PFSK-1 (cell line): ENCODE data around the gene TRIL.

Experiments used
- FOXP2 ChIP-seq: optimal IDR thresholded peaks from 2 replicates; pipeline ENCODE3; 2011; ENCODE audit warnings: borderline replicate concordance, control low read depth, inconsistent platforms; ENCODE audit not compliant: insufficient read depth; ENCODE audit errors: extremely low read length, extremely low read depth
- POLR2AphosphoS5 ChIP-seq: IDR thresholded peaks from 2 replicates; pipeline ENCODE4 v1.6.1; 2012; ENCODE audit warnings: low read depth, mild to moderate bottlenecking, control low read depth, low read length, moderate library complexity
- REST ChIP-seq, 2 experiments: IDR thresholded peaks; 2 replicates each; pipeline versions ENCODE4 v1.6.1 to v1.8.0; 2011 to 2012; ENCODE audit warnings: low read depth in 2 of 2, low read length in 2 of 2, control low read depth in 1 of 2, inconsistent platforms in 1 of 2, mild to moderate bottlenecking in 1 of 2, moderate library complexity in 1 of 2; ENCODE audit not compliant: insufficient read depth in 1 of 2
- SIN3A ChIP-seq: IDR thresholded peaks from 2 replicates; pipeline ENCODE4 v1.6.1; 2012; ENCODE audit warnings: mild to moderate bottlenecking, low read length, moderate library complexity, borderline replicate concordance; ENCODE audit not compliant: insufficient read depth
- TAF1 ChIP-seq: IDR thresholded peaks from 2 replicates; pipeline ENCODE4 v1.6.1; 2012; ENCODE audit warnings: low read length, control low read depth, borderline replicate concordance; ENCODE audit not compliant: insufficient read depth

TRIL gene

GRCh38 chr7:28939844-28940544, 18.1 kb downstream of the TRIL start:
- no peak for TF ChIP-seq REST (IDR thresholded peaks at IDR 0.05; ENCODE audit: insufficient read depth in 1 of 2, low read depth in 2 of 2, low read length in 2 of 2)
- no peak for TF ChIP-seq FOXP2
- no peak for TF ChIP-seq SIN3A
- no peak for TF ChIP-seq TAF1
- no peak for TF ChIP-seq POLR2AphosphoS5

DNA sequence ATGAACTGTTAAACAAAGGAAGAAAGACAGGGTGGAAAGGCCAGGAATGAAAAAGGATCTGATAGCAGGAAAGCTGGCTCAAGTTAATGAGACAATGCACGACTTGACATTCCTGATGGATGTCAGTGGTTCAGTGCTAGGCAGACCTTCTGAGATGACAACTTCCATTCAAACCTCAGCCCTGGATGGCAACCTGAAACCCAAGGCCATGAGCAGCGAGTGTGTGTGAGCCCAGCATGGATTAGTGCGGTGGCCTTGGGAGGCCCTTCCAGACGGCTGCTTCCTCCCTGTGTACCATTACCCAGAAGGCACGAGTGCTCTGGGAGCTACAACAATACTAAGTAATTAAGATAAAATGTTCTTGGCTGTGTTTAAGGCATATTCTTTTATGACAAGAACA, 18.8 kb downstream of the TRIL start:
- no peak for TF ChIP-seq TAF1
- peak; percentile 88 for TF ChIP-seq FOXP2

GRCh38 chr7:28937619-28938018, 20.5 kb downstream of the TRIL start:
- TF ChIP-seq SIN3A (no peak), FOXP2 (no peak), REST (IDR thresholded peaks at IDR 0.05; ENCODE audit: insufficient read depth in 1 of 2, low read depth in 2 of 2, low read length in 2 of 2) (no peak), POLR2AphosphoS5 (no peak), TAF1 (no peak)

DNA sequence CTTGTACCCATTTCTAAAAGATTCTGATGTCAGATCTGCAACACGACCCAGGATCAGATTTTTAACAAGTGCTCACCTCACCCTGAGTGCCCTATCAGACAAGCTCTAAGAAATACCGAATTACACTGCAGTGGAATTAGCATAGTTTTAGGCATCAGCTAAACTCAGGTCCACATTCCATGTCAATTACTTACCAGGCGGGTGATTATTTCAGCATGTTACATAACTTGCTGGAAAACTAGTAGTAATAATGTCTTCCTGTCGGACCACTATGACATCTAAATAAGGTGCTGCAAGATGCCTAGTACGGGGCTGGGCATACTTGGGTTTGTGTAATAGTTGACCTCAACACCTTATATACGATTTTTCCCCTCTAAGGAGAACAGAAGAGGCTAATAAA, 21.0 kb downstream of the TRIL start:
- TF ChIP-seq POLR2AphosphoS5 (no peak), SIN3A (no peak), TAF1 (no peak), FOXP2 (no peak), REST (IDR thresholded peaks at IDR 0.05; ENCODE audit: insufficient read depth in 1 of 2, low read depth in 2 of 2, low read length in 2 of 2) (no peak)

- no peak for TF ChIP-seq FOXP2
- TF ChIP-seq REST (IDR thresholded peaks at IDR 0.05; ENCODE audit: insufficient read depth in 1 of 2, low read depth in 2 of 2, low read length in 2 of 2), result no peak
- TF ChIP-seq POLR2AphosphoS5, result no peak
- no peak for TF ChIP-seq TAF1
- TF ChIP-seq SIN3A, result no peak
Observed at GRCh38 chr7:28933846-28934320, 24.2 kb downstream of the TRIL start.
